Upper lobe of left lung (tissue), 6 donors: ENCODE data around the gene CPA1. TPM values are rescaled to one million over a fixed set of nuclear protein-coding genes. Genes with fewer than 3 reads are reported as not detected.
"Not testable (repeated sequence)": the region's sequence is repeated elsewhere in the genome, so short reads cannot be mapped to it uniquely, and the experiment has no call there.

Source experiments
- ATAC-seq, 2 donors: fragments of 200-7000 bp; cut with Tn5 transposase; one replicate each; pipeline ENCODE4 v1.9.1; 2022; ENCODE audit warnings: mild to moderate bottlenecking in 2 of 2, moderate library complexity in 2 of 2; ENCODE audit not compliant: low FRiP score in 2 of 2
- DNase-seq, 2 donors: peaks; one replicate each; pipeline ENCODE4 v3.0.0-alpha.2; 2019 to 2020
- H3K27ac ChIP-seq, 4 donors: fragments of 200-600 bp; sonication (generic); one replicate each; pipeline ENCODE4 v1.5.1; 2016 to 2019
- H3K27me3 ChIP-seq, 4 donors: fragments of 200-600 bp; sonication (generic); one replicate each; pipeline ENCODE4 v1.5.1; 2017 to 2019
- H3K36me3 ChIP-seq, 4 donors: fragments of 200-600 bp; sonication (generic); one replicate each; pipeline ENCODE4 v1.5.1; 2016 to 2019
- H3K4me1 ChIP-seq, 4 donors: fragments of 200-600 bp; sonication (generic); one replicate each; pipeline ENCODE4 v1.5.1; 2018 to 2019
- H3K4me3 ChIP-seq, 4 donors: fragments of 200-600 bp; sonication (generic); one replicate each; pipeline ENCODE4 v1.5.1; 2017 to 2019; ENCODE audit warnings: mild to moderate bottlenecking in 2 of 4, moderate library complexity in 1 of 4
- H3K9me3 ChIP-seq, 4 donors: fragments of 200-600 bp; sonication (generic); one replicate each; pipeline ENCODE4 v1.5.1; 2018 to 2019
- EP300 ChIP-seq, 4 donors: sonication (generic); formaldehyde crosslinking; IDR thresholded peaks; one replicate each; pipeline ENCODE4 v1.5.1; 2017; ENCODE audit warnings: antibody characterized with exemption in 4 of 4, control low read depth in 2 of 4
- POLR2A ChIP-seq, 4 donors: fragments of 450-650 bp; IDR thresholded peaks; one replicate each; pipeline ENCODE4 v1.5.1; 2016 to 2017; ENCODE audit warnings: antibody characterized with exemption in 4 of 4, mild to moderate bottlenecking in 2 of 4
- POLR2AphosphoS5 ChIP-seq, 2 donors: sonication (generic); formaldehyde crosslinking; IDR thresholded peaks; one replicate each; pipeline ENCODE4 v1.5.1; 2017; ENCODE audit warnings: antibody characterized with exemption in 2 of 2
- WGBS, 2 donors: methylation state at CpG; one replicate each; pipeline ENCODE4 v1.1.5; 2017 to 2018; 5-methylcytosine and 5-hydroxymethylcytosine counted together
- total RNA-seq, 6 donors: library from RNA; depleted of rRNA in 4 of 6; stranded (reverse); fragments of >200 nt in 4 of 6; gene quantifications; one replicate each; pipeline versions ENCODE4 v1.1.0 to v1.2.1, GENCODE V29; 2016 to 2021
- TF ChIP-seq, protein P1 (sequence below), 6 experiments: fragments of 450-650 bp in 4 of 6; fragments of 200-600 bp in 2 of 6; sonication (generic) in 2 of 6; IDR thresholded peaks; one replicate each; pipeline ENCODE4 v1.5.1; 2016 to 2019; ENCODE audit warnings: antibody characterized with exemption in 6 of 6
- donor health status: DM: no; HTN: no; CAD: no; lungs with moderate emphysema.
- donor health status: DM: no; HTN: yes; CAD: no; lungs with severe emphysema.

Gene CPA1
- total RNA-seq, 6 donors from 2014 or later = 12.6 to 21.8 TPM; not detected in 4

DNA sequence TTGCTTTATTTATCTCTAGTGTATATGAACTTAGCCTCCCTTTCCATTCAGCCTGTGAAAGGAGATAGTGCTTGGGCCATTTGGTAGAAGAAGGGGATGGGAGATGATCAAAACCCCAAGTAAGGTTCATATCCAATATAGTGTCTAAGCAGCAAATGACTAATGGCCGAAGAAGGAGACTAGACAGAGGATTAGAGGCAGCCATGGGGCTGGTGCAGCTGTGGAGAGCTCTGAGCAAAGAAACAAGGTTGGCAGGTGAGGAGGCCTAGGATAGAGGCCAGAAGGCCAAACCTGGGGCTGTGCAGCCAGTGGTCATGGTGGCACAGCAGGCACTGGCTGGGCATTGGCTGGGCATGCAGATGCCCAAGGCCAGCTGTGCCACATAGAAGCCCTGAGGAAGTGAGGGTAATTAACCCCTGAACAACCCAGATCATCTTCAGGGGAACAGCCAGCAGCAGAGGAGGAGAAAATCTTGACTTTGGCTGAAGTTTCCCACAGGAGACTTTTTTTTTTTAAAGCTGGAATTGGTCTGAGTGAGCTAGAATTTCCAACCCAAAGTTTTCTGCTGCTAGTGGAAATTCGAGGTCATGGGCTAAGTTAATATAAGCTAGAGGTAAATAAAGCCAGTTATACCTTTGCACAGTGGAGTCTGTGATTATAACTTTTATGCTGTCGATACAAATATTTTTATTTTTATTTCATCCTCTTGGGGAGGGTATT is 10.3 kb upstream of the CPA1 start:
- Histone ChIP-seq H3K9me3 (no peaks in the 10 kb centered on the region), H3K27ac (peak overlapping the region; percentile 35 to 84 (median 60)), H3K36me3 (no peaks in the 10 kb centered on the region), H3K27me3 (no peaks in the 10 kb centered on the region), H3K4me3 (no peak overlapping the region), H3K4me1 (peaks cover 25 to 50% (median 36%) of the 10 kb centered on the region in 4 donors)
- WGBS, 2 donors = 67 to 71% methylated on average over 3 of the region's 3 CpGs
- ATAC-seq (no peak), DNase-seq (no peak)
- TF ChIP-seq, protein P1, sequence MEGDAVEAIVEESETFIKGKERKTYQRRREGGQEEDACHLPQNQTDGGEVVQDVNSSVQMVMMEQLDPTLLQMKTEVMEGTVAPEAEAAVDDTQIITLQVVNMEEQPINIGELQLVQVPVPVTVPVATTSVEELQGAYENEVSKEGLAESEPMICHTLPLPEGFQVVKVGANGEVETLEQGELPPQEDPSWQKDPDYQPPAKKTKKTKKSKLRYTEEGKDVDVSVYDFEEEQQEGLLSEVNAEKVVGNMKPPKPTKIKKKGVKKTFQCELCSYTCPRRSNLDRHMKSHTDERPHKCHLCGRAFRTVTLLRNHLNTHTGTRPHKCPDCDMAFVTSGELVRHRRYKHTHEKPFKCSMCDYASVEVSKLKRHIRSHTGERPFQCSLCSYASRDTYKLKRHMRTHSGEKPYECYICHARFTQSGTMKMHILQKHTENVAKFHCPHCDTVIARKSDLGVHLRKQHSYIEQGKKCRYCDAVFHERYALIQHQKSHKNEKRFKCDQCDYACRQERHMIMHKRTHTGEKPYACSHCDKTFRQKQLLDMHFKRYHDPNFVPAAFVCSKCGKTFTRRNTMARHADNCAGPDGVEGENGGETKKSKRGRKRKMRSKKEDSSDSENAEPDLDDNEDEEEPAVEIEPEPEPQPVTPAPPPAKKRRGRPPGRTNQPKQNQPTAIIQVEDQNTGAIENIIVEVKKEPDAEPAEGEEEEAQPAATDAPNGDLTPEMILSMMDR (IDR thresholded peaks at IDR 0.05) = no peak
- TF ChIP-seq EP300 (IDR thresholded peaks at IDR 0.05) = no peak
- no peak for TF ChIP-seq POLR2AphosphoS5 (IDR thresholded peaks at IDR 0.05)
- no peak for TF ChIP-seq POLR2A (IDR thresholded peaks at IDR 0.05)

DNA sequence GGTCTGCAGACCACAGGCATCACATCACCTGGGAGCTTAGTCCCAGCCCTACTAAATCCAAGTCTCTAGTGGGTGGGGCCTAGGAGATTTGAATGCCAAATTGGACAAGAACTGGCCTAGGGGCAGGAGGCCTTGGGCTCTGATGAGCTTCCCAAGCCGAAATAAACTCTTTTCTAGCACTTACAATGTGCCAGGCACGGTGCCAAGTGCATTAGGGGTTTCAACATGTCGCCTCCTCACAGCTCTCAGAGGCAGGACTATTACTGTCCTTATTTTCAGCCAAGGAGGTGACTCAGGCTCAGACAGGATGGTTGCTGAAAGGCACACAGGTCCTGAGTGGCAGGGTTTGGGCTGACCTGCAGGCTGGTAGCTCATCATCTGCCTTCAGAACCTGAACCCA is 9.2 kb upstream of the CPA1 start:
- Histone ChIP-seq H3K4me3 (no peak overlapping the region), H3K4me1 (peaks cover 25 to 50% (median 36%) of the 10 kb centered on the region in 4 donors), H3K9me3 (no peaks in the 10 kb centered on the region), H3K27me3 (no peaks in the 10 kb centered on the region), H3K27ac (peak overlapping the region; percentile 59 to 88 (median 84)), H3K36me3 (no peaks in the 10 kb centered on the region)
- ATAC-seq = no peak
- peak in 1 of 2 donors; percentile 31 for DNase-seq
- WGBS, 2 donors = 71 to 76% methylated on average over 3 of the region's 3 CpGs
- peak; percentile 31 to 33 for TF ChIP-seq POLR2AphosphoS5 (IDR thresholded peaks at IDR 0.05)
- no peak for TF ChIP-seq EP300 (IDR thresholded peaks at IDR 0.05)
- no peak for TF ChIP-seq POLR2A (IDR thresholded peaks at IDR 0.05)

DNA sequence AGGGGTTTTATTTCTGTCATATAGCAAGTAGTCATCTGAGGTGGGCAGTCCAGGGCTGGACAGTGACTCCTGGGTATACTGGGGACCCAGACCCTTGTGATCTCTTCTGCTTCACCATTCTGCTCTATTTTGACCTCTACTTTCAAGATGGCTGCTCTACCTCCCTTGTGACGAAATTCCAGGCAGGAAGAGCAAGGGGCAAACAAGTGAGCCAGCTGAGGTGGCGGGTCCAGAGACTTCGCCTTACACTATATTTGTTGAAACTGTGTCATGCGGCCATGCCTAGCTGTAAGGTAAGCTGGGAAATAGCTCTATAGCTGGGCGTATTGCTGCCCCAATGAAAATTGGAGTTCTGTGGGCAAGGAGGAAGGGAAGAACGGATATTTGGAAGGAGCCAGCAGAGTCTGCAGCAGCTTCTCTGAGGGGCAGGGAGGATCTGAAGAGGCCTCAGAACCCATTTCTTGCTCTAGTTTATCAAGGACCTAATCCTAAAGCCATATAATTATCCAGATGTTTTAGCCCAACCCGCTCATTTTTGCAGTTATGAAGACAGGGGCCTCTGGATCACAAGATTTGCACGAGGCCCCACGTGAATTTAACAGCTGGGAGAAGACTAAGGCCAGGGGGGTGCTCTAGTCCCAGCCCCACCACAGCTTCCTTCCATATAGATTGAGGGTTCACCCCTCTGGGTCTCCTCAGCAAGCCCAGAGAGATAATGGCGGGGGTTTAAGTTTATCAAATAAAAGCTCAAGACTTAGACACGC is 7.7 kb upstream of the CPA1 start:
- no peaks in the 10 kb centered on the region for H3K9me3 ChIP-seq
- WGBS, 2 donors = 83 to 88% methylated on average over 11 of the region's 11 CpGs
- ATAC-seq (no peak), DNase-seq (no peak)
- H3K4me1 ChIP-seq = peaks cover 25 to 50% (median 36%) of the 10 kb centered on the region in 4 donors
- no peak overlapping the region for H3K4me3 ChIP-seq
- peak overlapping the region; percentile 59 to 88 (median 84) for H3K27ac ChIP-seq
- no peaks in the 10 kb centered on the region for H3K36me3 ChIP-seq
- TF ChIP-seq, protein P1 (IDR thresholded peaks at IDR 0.05) = no peak
- no peak for TF ChIP-seq POLR2AphosphoS5 (IDR thresholded peaks at IDR 0.05)
- no peak for TF ChIP-seq POLR2A (IDR thresholded peaks at IDR 0.05)
- TF ChIP-seq EP300 (IDR thresholded peaks at IDR 0.05) = no peak
- H3K27me3 ChIP-seq = no peaks in the 10 kb centered on the region

DNA sequence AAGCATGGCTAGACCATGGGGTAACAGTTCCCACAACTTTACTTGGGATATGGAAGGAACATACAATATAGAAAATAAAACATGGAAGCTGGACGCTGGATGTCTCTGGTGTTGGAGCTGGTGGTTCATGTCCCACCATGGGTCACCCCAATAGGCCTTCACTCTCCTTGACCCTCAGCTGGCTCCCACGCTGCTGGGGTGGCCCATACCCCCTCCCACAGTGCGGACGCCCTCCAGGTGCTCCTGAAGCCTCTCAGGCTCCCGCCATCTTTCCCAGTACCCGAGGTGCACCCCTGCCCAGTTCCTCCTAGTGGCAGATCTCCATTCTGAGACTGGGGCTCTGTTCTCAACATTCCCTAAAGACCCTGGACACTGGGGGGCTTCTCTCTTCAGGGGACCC is 5.8 kb upstream of the CPA1 start:
- H3K27ac ChIP-seq = peak overlapping the region; percentile 80 to 88 (median 84)
- peaks cover 20 to 40% (median 31%) of the 10 kb centered on the region in 4 donors for H3K4me1 ChIP-seq
- no peaks in the 10 kb centered on the region for H3K9me3 ChIP-seq
- no peak for TF ChIP-seq POLR2AphosphoS5 (IDR thresholded peaks at IDR 0.05)
- TF ChIP-seq POLR2A (IDR thresholded peaks at IDR 0.05) = no peak
- TF ChIP-seq EP300 (IDR thresholded peaks at IDR 0.05) = no peak
- TF ChIP-seq, protein P1 (IDR thresholded peaks at IDR 0.05) = no peak
- WGBS, 2 donors = 97 to 100% methylated on average over 6 of the region's 6 CpGs
- no peaks in the 10 kb centered on the region for H3K27me3 ChIP-seq
- ATAC-seq = no peak
- peak in 1 of 2 donors; percentile 52 for DNase-seq
- H3K4me3 ChIP-seq = no peak overlapping the region
- H3K36me3 ChIP-seq = no peaks in the 10 kb centered on the region

DNA sequence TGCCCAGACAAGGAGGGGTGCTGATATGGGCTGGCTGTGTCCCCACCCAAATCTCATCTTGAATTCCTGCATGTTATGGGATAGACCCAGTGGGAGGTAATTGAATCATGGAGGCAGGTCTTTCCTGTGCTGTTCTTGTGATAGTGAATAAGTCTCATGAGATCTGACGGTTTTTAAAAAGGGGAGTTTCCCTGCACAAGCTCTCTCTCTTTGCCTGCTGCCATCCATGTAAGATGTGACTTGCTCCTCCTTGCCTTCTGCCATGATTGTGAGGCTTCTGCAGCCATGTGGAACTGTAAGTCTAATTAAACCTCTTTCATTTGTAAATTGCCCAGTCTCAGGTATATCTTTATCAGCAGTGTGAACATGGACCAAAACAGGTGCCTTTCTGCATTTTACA is 3.8 kb upstream of the CPA1 start:
- H3K9me3 ChIP-seq, DNase-seq, H3K27ac ChIP-seq, H3K4me3 ChIP-seq, ATAC-seq, H3K27me3 ChIP-seq, H3K36me3 ChIP-seq: not testable (repeated sequence)
- WGBS, 2 donors = 53 to 100% methylated on average over 1 of the region's 1 CpG
- H3K4me1 ChIP-seq = peaks cover 23 to 31% (median 26%) of the 10 kb centered on the region in 4 donors
